Measurements from ENCODE around the gene XPO5.

- no peak for TF ChIP-seq CTCF (IDR thresholded peaks at IDR 0.05)
- no peak for TF ChIP-seq POLR2AphosphoS5 (IDR thresholded peaks at IDR 0.05)
Measured at GRCh38 chr6:43614396-43614730, 38.5 kb upstream of the XPO5 start.

All from suprapubic skin (tissue), 3 donors.